NCI-H128 (cell line): ENCODE results near the gene TPRKB.
"Not testable (repeated sequence)": the region's sequence is repeated elsewhere in the genome, so short reads cannot be mapped to it uniquely, and the experiment has no call there.

Source experiments
- DNase-seq: peaks from one replicate; lab custom pipeline; 2025; ENCODE audit not compliant: unreplicated experiment; lab: John Stamatoyannopoulos, UW

TPRKB gene

GRCh38 chr2:73700661-73701447, 36.3 kb downstream of the TPRKB start:
- no peak for DNase-seq

GRCh38 chr2:73700131-73700611, 37.0 kb downstream of the TPRKB start:
- no peak for DNase-seq

DNA sequence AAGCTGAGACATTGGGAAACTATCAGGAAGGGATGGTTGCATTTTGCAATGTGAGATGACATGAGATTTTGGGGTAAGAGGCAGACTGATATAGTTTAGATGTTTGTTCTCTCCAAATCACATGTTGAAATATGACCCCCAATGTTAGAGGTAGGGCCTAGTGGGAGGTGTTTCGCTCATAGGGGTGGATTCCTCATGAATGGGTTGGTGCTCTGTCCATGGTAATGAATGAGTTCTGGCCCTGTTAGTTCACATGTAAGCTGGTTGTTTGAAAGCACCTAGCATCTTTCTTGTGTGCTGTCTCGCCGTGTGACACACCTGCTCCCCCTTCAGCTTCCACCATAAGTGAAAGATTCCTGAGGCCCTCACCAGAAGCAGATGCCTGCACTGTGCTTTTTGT, 37.7 kb downstream of the TPRKB start:
- no peak for DNase-seq

- DNase-seq = no peak
Observed at GRCh38 chr2:73698101-73698500, 39.0 kb downstream of the TPRKB start.

GRCh38 chr2:73697606-73698005, 39.5 kb downstream of the TPRKB start:
- DNase-seq = no peak

DNA sequence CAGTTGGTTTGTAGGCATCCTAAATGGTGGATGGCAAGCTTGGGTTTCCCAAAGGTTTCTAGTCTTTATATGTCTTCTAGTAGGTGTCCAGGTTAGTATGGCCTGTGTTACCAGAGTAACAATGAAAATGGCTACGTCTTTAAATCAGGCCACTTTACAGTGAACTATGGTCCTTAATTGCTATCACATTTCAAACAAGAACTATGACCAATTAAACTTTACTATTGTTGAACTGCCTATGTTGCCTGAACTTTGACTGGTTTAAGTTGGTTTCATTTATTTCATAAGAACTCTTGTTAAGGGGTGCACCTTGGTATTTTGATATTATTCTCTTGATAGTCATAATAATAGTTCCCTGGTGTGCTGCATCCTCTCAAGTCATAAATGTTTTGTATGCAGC, 40.2 kb downstream of the TPRKB start:
- DNase-seq = not testable (repeated sequence)

- not testable (repeated sequence) for DNase-seq
Observed at GRCh38 chr2:73696521-73696920, 40.6 kb downstream of the TPRKB start.

GRCh38 chr2:73690372-73691088, 46.6 kb downstream of the TPRKB start:
- not testable (repeated sequence) for DNase-seq

DNA sequence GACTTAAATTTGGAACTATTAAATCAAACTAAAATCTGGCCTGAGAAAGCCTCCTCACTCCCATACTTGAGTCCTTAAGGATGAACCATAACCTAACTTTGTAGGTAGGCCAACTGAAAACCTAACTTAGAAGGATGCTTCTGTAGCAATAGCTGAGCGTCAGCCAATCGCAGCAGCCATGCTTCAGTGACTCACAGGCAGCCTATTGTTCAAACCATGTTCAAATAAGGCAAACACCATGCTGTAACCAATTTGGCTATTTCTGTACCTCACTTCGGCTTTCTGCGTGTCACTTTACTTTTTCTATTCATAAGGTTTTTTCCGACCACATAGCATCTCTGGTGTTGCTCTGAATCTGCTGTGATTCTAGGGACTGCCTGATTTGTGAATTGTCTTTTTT, 48.7 kb downstream of the TPRKB start:
- DNase-seq = not testable (repeated sequence)

GRCh38 chr2:73685764-73686438, 51.2 kb downstream of the TPRKB start:
- no peak for DNase-seq

GRCh38 chr2:73684905-73685304, 52.2 kb downstream of the TPRKB start:
- DNase-seq = not testable (repeated sequence)

- not testable (repeated sequence) for DNase-seq
Observed at GRCh38 chr2:73684325-73684724, 52.8 kb downstream of the TPRKB start.

- not testable (repeated sequence) for DNase-seq
Observed at GRCh38 chr2:73679951-73680571, 57.1 kb downstream of the TPRKB start.
